Ovary (tissue), 9 donors: Measurements from ENCODE around the gene SHB. TPM values are rescaled to one million over a fixed set of nuclear protein-coding genes. Genes with fewer than 3 reads are reported as not detected.

Experiments used
- DNase-seq, 5 donors: peaks; one replicate each; pipeline ENCODE4 v3.0.0-alpha.2; 2019 to 2020
- H3K27ac ChIP-seq, 2 donors: fragments of 200-600 bp; one replicate each; pipeline versions ENCODE4 v1.5.1 to v1.8.0; 2019 to 2022
- H3K27me3 ChIP-seq: fragments of 200-600 bp; one replicate; pipeline ENCODE4 v1.8.0; 2022
- H3K36me3 ChIP-seq: fragments of 200-600 bp; sonication (generic); one replicate; pipeline ENCODE4 v1.5.1; 2019
- H3K4me1 ChIP-seq: one replicate; pipeline ENCODE4 v1.8.1; 2013; ENCODE audit warnings: mild to moderate bottlenecking, moderate library complexity; ENCODE audit not compliant: insufficient read depth
- H3K4me3 ChIP-seq: fragments of 200-600 bp; sonication (generic); one replicate; pipeline ENCODE4 v1.5.1; 2017
- H3K9me3 ChIP-seq, 2 donors: fragments of 200-600 bp in 1 of 2; sonication (generic) in 1 of 2; one replicate each; pipeline versions ENCODE4 v1.5.1 to v1.8.1; 2013 to 2019; ENCODE audit warnings: mild to moderate bottlenecking in 1 of 2, moderate library complexity in 1 of 2
- EP300 ChIP-seq: sonication (generic); formaldehyde crosslinking; IDR thresholded peaks from one replicate; pipeline ENCODE4 v1.6.1; 2017; ENCODE audit warnings: antibody characterized with exemption
- POLR2A ChIP-seq: fragments of 450-650 bp; IDR thresholded peaks from one replicate; pipeline ENCODE4 v1.6.1; 2017; ENCODE audit warnings: antibody characterized with exemption, mild to moderate bottlenecking, moderate library complexity
- WGBS, 3 donors: extraction: QIAGEN DNeasy Blood & Tissue Kit in 1 of 3; methylation state at CpG; one replicate each; pipeline versions ENCODE4 v1.1.5 to v1.1.7; 2013 to 2017; 5-methylcytosine and 5-hydroxymethylcytosine counted together
- intact Hi-C, 4 donors: fragments of 100-400 bp; cut with DNase I; formaldehyde crosslinking; loops; one replicate each; pipeline versions ENCODE4 v1.11.0 to v1.15.1; 2022 to 2023
- polyA plus RNA-seq, 2 donors: library from polyadenylated mRNA; stranded (reverse); fragments of 200-250 nt in 1 of 2; fragments of 350-450 nt in 1 of 2; fragmentation: Illumina TruSeq in 1 of 2; extraction: RNeasy Lipid Tissue Mini Kit (QIAGEN cat#74804) in 1 of 2; gene quantifications; one replicate each; pipeline ENCODE4 v1.2.3, GENCODE V29; 2013 to 2014
- total RNA-seq, 7 donors: library from RNA; depleted of rRNA in 2 of 7; stranded (reverse); fragments of >200 nt in 2 of 7; fragmentation: NEBNext Ultra II Directional in 3 of 7; extraction: Animal tissue kit (Norgen Biotek cat#: 25700) in 3 of 7; gene quantifications; one replicate each; pipeline versions ENCODE4 v1.1.0 to v1.2.4, GENCODE V29; 2016 to 2023
- TF ChIP-seq, protein P1 (sequence below), 3 donors: fragments of 450-650 bp in 2 of 3; fragments of 200-600 bp in 1 of 3; IDR thresholded peaks; one replicate each; pipeline versions ENCODE4 v1.5.1 to v1.8.0; 2016 to 2022; ENCODE audit warnings: antibody characterized with exemption in 3 of 3, mild to moderate bottlenecking in 1 of 3
- donor health status: DM: no; HTN: no; CAD: no; lungs with moderate emphysema.
- donor health status: DM: no; HTN: no; CAD: no.
- donor health status: Bipolar disorder and iron deficiency.
- donor health status: DM: yes; HTN: yes; CAD: no.
- donor health status: DM: no; HTN: no; CAD: no.
- donor health status: DM: yes; HTN: yes; CAD: no.

SHB gene
- total and polyA plus RNA-seq, 9 donors = 3.5 to 23.8 (median 9.0) TPM

DNA sequence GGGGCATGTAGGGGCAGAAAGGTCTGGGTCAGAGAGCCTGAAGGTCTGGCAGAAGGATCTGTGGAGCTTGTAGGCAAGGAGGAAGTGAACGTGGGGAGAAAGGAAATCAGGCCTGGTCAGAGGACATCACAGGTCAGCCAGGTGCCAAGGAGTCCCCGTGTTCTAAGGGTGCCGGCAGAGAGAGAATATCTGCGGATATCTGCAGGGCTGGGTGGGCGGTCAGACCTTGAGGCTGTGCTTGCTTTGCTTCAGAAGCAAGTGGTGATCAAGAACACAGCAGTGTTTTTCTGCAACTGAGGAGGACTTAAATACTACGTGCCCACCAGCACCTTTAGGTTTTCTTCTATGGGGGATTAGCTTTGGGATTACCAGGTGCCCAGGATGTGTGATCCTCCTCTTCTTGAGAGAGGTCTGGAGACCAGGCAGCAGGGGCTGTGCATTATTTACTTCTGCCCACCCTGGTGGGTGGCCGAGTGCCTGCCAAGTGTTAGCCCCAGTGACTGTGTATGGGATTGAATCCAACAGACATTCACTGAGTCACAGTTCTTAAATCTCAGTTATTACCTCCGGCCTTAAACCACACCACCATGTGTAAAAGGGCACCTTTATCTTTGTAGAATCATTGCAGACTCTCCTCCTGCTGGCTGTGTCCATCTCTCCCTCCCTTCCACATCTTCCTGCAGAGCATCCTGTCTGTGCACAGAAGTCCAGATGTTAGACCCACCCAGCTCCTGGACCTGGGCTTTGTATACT lies 12.5 kb upstream of the SHB start:
- Histone ChIP-seq H3K4me1 (no peaks in the 10 kb centered on the region), H3K9me3 (no peaks in the 10 kb centered on the region), H3K4me3 (no peak overlapping the region), H3K27me3 (no peaks in the 10 kb centered on the region), H3K36me3 (no peaks in the 10 kb centered on the region), H3K27ac (no peak overlapping the region)
- 67 to 79% (median 73%) methylated on average over 8 of the region's 8 CpGs for WGBS, 3 donors
- DNase-seq = no peak
- TF ChIP-seq, protein P1, sequence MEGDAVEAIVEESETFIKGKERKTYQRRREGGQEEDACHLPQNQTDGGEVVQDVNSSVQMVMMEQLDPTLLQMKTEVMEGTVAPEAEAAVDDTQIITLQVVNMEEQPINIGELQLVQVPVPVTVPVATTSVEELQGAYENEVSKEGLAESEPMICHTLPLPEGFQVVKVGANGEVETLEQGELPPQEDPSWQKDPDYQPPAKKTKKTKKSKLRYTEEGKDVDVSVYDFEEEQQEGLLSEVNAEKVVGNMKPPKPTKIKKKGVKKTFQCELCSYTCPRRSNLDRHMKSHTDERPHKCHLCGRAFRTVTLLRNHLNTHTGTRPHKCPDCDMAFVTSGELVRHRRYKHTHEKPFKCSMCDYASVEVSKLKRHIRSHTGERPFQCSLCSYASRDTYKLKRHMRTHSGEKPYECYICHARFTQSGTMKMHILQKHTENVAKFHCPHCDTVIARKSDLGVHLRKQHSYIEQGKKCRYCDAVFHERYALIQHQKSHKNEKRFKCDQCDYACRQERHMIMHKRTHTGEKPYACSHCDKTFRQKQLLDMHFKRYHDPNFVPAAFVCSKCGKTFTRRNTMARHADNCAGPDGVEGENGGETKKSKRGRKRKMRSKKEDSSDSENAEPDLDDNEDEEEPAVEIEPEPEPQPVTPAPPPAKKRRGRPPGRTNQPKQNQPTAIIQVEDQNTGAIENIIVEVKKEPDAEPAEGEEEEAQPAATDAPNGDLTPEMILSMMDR (IDR thresholded peaks at IDR 0.05) = no peak
- TF ChIP-seq EP300 = no peak
- no peak for TF ChIP-seq POLR2A
- intact Hi-C loops = loop anchor here in 1 of 4 donors (10.0 kb wide), 3 partner anchors 57 to 323 kb away; no protein-coding TSS in a partner anchor

DNA sequence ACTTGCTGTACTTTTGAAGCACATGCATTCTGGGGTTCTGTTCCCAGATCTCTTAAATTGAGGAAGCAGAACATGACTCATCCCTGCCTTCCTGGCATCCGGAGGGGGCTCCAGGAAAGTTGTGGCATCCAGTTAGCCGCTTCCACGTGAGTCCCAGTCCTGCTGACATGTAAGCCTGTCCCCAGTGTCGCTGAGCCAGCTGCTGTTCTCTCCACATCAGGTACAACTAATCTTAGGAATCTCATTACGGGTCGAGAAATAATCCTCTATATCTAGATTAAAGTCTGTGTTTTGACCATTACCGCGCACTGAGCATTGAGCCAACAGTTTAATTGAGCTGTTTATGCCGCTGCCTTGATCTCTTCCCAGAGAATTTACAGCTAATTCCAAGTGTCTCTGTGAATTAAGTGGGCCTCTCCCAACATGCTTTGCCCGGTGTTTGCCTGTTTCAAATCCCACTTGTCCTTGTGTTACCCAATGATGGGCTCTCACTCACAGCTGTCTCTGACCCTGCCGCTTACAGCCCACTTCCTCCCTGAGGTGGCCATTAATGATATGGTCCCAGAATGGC lies 10.5 kb upstream of the SHB start:
- intact Hi-C loops = loop anchor here in 1 of 4 donors (10.0 kb wide), 3 partner anchors 55 to 325 kb away; no protein-coding TSS in a partner anchor

DNA sequence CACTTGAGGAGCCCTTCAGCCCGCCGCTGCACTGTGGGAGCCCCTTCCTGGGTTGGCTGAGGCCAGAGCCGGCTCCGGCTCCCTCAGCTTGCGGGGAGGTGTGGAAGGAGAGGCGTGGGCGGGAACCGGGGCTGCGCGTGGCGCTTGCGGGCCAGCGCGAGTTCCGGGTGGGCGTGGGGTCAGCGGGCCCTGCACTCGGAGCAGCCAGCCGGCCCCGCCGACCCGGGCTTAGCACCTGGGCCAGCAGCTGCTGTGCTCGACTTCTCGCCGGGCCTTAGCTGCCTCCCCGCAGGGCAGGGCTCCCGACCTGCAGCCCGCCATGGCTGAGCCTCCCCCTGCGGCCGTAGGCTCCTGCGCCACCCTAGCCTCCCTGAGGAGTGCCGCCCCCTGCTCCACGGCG lies 6.2 kb upstream of the SHB start:
- no peak overlapping the region for H3K27ac ChIP-seq
- DNase-seq = no peak
- intact Hi-C loops = no loop called here
- H3K27me3 ChIP-seq = no peaks in the 10 kb centered on the region
- TF ChIP-seq POLR2A = no peak
- TF ChIP-seq, protein P1 (IDR thresholded peaks at IDR 0.05) = no peak
- TF ChIP-seq EP300 = no peak
- H3K9me3 ChIP-seq = no peaks in the 10 kb centered on the region
- H3K4me3 ChIP-seq = no peak overlapping the region
- 93 to 95% (median 94%) methylated on average over 24 to 34 of the region's 34 CpGs for WGBS, 3 donors
- no peaks in the 10 kb centered on the region for H3K4me1 ChIP-seq
- no peaks in the 10 kb centered on the region for H3K36me3 ChIP-seq

More for the DNA sequence above, 10.5 kb upstream of the SHB start:
- H3K9me3 ChIP-seq = no peaks in the 10 kb centered on the region
- H3K27me3 ChIP-seq = no peaks in the 10 kb centered on the region
- DNase-seq = no peak
- no peak overlapping the region for H3K4me3 ChIP-seq
- TF ChIP-seq POLR2A = no peak
- TF ChIP-seq EP300 = no peak
- TF ChIP-seq, protein P1 (IDR thresholded peaks at IDR 0.05) = no peak
- 64 to 75% (median 70%) methylated on average over 11 of the region's 11 CpGs for WGBS, 3 donors
- H3K4me1 ChIP-seq = no peaks in the 10 kb centered on the region
- H3K27ac ChIP-seq = no peak overlapping the region
- no peaks in the 10 kb centered on the region for H3K36me3 ChIP-seq

GRCh38 chr9:38074441-38074961 lies 5.5 kb upstream of the SHB start:
- Histone ChIP-seq H3K36me3 (no peaks in the 10 kb centered on the region), H3K4me3 (no peak overlapping the region), H3K27ac (no peak overlapping the region), H3K4me1 (peaks cover 2% of the 10 kb centered on the region), H3K27me3 (no peaks in the 10 kb centered on the region), H3K9me3 (no peaks in the 10 kb centered on the region)
- WGBS, 3 donors = 83 to 91% (median 87%) methylated on average over 5 of the region's 5 CpGs
- intact Hi-C loops = no loop called here
- TF ChIP-seq EP300 (no peak), POLR2A (no peak)
- no peak for DNase-seq

GRCh38 chr9:38073882-38074281 lies 4.9 kb upstream of the SHB start:
- H3K9me3 ChIP-seq = no peaks in the 10 kb centered on the region
- DNase-seq = no peak
- H3K27me3 ChIP-seq = no peaks in the 10 kb centered on the region
- H3K36me3 ChIP-seq = no peaks in the 10 kb centered on the region
- no peak overlapping the region for H3K27ac ChIP-seq
- intact Hi-C loops = no loop called here
- peaks cover 2% of the 10 kb centered on the region for H3K4me1 ChIP-seq
- no peak overlapping the region for H3K4me3 ChIP-seq
- 62 to 67% (median 65%) methylated on average over 3 of the region's 3 CpGs for WGBS, 3 donors
- TF ChIP-seq, protein P1 (IDR thresholded peaks at IDR 0.05) = no peak
- TF ChIP-seq EP300 (no peak), POLR2A (no peak)
